Activated T-helper 1 cell treated with anti-CD3 and anti-CD28 coated beads, Interleukin-2, amount 50 U/mL, for 16 hours (primary cell): Measurements from ENCODE around the gene LEAP2.

Experiments used
- DNase-seq, 2 donors: peaks; one replicate each; pipeline ENCODE4 v3.0.0-alpha.2; 2020; ENCODE audit warnings: low read depth in 1 of 2, low spot score in 1 of 2

The LEAP2 gene

GRCh38 chr5:132873119-132873929, at the start of gene LEAP2:
Gene LEAP2 (plus strand): TSS chr5:132873668. CDS start chr5:132873695, 27 bp downstream.
- DNase-seq: no peak

DNA sequence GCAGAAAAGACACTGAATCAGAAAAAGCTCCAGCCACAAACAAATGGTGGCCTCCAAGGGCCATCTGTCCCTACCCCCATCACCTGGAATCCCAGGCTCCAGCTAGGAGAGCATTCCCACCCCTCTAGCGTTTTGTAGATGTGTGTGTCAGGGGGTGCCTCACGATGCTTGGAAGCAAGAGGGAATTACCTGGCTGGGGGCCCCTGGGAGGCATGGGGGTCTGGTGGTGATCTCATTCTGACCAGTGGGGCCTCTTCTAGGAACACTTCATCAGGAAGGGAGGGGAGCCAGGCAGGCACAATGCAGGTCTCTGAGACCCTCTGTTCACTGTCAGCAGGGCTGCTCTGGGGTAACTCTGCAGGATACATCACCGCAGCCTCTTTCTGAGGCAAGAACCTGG, 49.0 kb upstream of the LEAP2 start:
- no peak for DNase-seq

DNA sequence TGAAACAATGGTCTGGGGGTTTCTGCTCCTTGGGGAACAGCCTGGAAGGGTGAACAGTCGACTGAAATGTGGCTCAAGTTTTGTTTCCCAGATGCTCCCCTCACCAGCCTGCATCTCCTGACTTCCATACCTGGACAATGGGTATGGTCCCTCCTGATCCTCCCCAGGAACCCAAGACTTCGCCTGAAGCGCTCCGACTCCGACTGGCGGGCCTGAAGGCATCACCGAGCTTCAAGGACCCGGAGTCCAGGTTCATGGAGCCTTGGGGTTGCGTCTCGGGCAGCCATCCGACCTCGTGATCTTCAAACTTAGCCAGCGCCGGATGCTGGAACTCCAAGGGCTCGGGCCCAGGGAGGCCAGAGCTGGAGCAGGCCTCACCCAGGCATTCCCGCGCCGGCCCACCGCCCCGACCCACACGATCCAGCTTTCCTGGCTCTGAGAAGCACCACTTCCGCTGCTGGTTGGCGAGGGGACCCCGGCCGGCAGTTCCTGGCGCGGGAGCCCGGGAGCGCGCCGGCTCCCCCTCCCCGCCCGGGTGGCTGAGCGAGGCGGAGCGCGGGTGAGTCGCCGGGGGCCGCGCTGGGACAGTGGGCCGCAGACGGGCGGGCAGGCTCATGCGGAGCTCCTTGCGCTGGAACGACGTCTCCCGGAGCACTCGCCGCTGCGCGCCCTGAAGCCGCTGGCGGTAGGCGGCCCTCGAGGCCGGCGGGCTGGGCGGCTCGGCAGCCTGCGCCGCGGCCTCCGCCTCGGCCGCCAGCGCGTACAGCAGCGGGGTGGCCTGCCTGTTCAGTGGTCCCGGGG, 48.2 kb upstream of the LEAP2 start:
- no peak for DNase-seq

- DNase-seq: no peak
These were observed 47.6 kb upstream of the LEAP2 start for GRCh38 chr5:132825834-132826391.

DNA sequence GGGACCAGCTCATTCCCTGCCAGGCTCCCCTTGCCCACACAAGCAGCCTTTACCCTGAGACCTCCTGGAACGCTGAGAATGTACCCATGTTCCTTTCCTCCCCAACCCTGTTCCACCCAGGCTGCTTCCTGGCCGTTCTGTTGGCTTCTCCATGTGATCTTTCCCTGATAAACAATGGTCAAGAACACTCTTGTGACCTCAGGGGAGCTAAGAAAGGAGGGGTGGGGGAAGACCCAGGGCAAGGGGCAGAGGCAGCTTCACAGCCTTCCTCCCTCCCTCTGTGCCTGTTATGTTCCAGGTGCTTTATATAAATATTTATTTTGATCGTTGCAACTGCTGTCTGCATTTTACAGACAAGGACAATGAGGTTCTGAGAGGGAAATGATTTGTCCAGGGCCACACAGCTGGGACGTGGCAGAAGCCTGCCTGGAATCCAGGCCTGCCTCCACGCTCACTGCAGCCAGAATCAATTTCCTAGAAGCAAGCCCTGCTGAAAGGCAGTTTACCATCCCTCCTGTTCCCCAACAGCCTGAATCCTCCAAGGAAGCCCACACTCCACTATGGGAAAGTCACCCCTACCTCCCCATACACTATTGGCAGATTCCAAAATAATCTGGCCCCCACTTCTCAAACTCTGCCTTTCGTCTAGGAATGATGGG, 46.9 kb upstream of the LEAP2 start:
- no peak for DNase-seq

DNA sequence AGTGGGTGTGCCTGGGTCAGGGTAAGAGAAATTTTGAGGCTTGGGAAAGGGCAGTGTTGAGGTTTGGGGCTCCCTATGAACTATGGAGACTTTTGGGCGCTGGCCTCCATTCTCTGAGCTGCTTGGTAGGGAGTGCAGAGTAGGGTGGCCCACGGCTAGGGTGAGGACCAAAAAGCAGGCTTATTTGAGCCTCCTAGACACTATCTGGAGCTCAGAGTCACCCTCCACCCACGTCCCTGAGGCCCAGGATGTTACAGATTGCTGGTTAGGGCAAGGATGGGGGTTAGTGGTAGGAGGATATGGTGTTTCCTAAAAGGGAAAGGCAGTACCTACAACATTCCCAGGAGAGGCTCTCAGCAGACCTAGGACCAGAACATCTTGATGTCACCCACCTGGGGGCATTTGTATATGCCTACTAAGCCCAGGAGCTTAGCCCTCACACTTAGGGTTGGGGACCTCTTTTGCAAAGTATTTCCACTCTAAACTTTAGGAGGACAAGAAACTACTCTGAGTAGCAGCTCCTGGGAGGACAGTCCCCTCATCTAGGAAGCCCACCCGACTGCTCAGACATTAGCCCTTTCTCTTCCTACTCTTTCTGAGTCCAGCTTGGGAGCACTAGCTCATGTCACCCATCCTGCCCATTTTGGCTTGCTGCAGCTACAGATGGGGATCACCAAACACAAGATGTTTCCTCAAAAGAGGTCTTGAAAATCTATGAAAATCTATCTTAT, 45.4 kb upstream of the LEAP2 start:
- DNase-seq: no peak

DNA sequence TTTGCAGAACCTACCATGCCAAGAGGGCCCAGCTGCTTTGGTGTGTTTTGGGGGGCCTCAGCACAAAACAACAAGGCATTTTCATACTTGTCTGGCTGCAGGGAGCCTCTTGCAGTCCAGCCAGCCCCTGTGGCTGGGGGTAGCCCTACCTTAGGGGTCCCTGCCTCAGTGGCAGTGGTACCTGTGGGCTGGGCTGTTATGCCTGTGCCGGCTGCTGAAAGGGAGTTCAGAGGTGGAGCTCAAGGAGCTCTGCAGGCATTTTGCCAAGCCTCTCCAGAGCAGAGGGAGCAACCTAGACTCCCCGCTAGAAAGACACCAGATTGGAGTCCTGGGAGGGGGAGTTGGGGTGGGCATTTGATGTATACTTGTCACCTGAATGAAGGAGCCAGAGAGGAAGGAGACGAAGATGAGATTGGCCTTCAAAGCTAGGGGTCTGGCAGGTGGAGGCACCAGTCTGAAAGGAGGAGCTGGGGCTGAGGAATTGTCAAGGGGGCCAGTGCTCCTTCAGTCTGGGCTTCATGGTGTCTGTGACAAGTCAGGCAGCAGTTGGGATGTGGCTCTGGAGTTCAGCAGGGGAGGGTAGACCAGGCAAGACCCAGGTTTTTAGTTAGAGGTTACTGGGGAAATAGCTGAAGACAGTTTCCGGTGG, 44.5 kb upstream of the LEAP2 start:
- no peak for DNase-seq

- DNase-seq: peak; percentile 33 to 58
These were observed 43.6 kb upstream of the LEAP2 start for GRCh38 chr5:132829742-132830435.

DNA sequence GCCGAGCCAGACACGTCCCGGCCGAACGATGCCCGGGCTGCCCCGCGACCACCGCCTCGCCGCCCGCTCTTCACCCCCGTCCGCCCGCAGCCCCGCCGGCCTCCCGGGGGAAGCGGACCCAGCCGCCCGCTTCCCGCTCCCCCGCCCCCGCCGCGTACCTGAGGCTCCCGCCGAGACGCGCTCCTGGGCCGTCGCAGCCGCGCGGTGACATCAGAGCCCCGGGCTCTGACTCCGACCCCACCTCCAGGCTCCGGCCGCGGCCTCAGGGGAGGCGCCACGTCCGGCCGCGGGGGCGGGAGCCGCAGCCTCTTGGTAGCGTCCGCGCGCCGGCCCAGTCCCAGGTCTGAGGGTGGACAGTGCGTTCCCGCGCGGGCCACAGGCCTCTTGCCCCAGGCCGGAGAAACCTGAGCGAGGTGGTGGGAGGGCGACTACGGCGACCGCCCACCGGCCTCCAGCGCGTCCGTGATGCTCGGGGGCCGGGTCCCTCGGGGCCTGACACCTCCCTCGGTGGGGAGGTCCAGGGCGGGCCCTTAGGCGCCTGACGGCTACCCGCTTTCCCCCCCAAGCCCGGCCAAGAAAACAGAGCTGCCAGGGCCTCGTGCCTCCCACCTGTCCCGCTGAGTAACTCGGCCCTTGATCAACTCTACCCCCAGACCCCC, 42.9 kb upstream of the LEAP2 start, which contains the start of gene SHROOM1:
SHROOM1 (minus strand) TSS at position 212 of the 659 bp plus-strand sequence. CDS start 4,507 bp downstream, outside the sequence.
- no peak for DNase-seq

DNA sequence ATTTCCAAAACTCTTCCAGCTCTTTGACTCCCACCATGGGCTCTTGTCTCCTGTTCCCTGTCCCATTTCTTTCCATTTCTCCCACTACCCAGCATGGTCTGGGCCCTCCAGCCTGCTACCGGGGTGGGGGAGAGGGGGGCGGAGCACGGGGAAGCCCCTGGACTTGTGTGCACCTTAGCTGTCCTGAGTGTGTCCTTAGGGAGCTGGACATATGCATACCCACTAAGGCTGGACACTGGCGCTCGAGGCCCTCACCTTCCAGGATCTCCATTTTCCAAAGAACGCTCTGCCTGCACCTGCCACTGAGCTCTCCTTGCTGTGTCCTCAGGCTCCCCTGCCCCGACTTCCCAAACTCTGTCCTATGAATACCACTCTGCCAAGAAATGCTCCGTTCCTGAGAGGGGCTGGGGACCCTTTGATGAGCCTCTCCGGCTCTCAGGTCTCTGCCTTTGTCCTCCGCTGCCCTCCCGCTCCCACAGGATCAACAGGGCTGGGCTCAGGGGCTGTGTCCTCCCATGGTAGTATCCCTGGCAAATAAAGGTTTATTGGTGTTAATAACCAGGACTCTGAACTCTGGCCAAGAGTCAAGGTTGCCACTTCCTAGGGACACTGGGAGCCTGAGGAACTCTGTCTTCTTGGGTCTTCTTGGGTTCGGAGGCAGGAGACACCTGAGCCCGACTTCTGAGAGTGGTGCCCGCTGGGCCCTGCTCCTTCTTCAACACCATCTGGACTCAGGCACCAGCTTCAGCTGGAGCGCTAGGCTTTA, 42.2 kb upstream of the LEAP2 start:
- DNase-seq: no peak

DNA sequence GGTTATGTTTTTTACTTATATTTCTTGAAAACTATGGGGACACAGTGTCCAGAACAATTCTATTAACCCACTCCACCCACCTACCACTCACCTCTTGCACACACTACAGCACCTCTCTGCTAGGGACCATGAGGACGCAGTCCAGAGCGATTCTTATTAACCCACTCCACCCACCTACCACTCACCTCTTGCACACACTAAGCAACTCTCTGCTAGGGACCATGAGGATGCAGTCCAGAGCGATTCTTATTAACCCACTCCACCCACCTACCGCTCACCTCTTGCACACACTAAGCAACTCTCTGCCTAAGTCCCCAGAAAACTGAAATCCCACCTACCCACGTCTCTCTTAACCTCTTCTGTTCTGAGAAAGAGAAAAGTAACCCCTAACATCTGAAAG, 40.9 kb upstream of the LEAP2 start:
- no peak for DNase-seq

DNA sequence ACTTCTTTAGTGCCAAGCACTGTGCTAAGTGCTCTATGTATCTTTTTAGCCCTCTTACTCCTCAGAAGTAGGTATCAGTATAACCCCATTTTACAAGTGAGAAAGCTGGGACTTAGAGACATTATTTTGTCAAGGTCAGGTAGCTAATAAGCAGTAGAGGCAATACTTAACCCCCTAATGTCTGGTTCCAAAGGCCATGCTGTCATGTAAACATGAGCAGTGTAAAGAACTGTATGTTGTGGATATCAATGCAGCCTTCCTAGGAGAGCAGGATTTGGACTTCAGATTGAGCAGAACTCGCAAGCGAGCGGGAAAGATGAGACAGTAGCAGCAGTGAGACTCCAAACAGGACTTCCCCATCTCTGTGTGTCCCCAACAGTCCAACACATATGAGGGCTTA, 39.4 kb upstream of the LEAP2 start:
- no peak for DNase-seq

DNA sequence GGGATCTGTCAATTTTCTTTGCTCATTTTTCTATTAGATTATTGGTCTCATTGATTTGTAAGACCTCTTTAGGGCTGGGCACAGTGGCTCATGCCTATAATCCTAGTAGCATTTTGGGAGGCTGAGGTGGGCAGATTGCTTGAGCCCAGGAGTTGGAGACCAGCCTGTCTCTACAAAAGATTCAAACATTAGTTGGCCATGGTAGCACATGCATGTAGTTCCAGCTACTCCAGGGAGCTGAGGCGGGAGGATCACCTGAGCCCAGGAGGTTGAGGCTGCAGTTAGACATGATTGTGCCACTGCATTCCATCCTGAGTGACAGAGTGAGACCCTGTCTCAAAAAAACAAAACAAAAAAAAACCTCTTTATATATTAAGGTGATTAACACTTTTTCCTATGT, 36.6 kb upstream of the LEAP2 start:
- DNase-seq: no peak

- no peak for DNase-seq
These were observed 35.6 kb upstream of the LEAP2 start for GRCh38 chr5:132837868-132838267.

- DNase-seq: no peak
These were observed 34.8 kb upstream of the LEAP2 start for GRCh38 chr5:132838516-132839282.

- no peak for DNase-seq
These were observed 33.8 kb upstream of the LEAP2 start for GRCh38 chr5:132839426-132840301.

GRCh38 chr5:132840313-132840712, 33.2 kb upstream of the LEAP2 start:
- DNase-seq: no peak
